H1 (cell line): ENCODE data around the gene TBX18. TPM values are rescaled to one million over a fixed set of nuclear protein-coding genes. Genes with fewer than 3 reads are reported as not detected.

Source experiments
- CTCF ChIA-PET: fragments of 300-600 bp; sonication (Branson Sonifier 250); formaldehyde crosslinking; loops from one replicate; lab custom pipeline; 2021; ENCODE audit not compliant: partially characterized antibody; lab: Charles Lee
- POLR2A ChIA-PET: fragments of 300-600 bp; sonication (Branson Sonifier 250); formaldehyde crosslinking; loops from one replicate; lab custom pipeline; 2021; ENCODE audit warnings: inconsistent platforms; ENCODE audit not compliant: partially characterized antibody; lab: Charles Lee
- DNase-seq, 2 experiments: peaks; one replicate each; pipeline versions ENCODE4 v3.0.0 to v3.0.0-alpha.2; 2010 to 2022; ENCODE audit warnings: low spot score in 2 of 2, low read depth in 1 of 2, mixed read lengths in 1 of 2
- FAIRE-seq: peaks from 2 replicates; lab custom pipeline; 2011; peaks lifted over from hg19 to GRCh38; lab: Jason Lieb, UNC
- H2AFZ ChIP-seq: 2 replicates; pipeline ENCODE4 v1.8.1; 2012; ENCODE audit warnings: low read length, inconsistent platforms
- H2AK5ac ChIP-seq: 2 replicates; pipeline ENCODE4 v1.6.1; 2013; ENCODE audit warnings: low read depth, low read length
- H2BK120ac ChIP-seq: replicated peaks from 2 replicates; pipeline ENCODE3; 2013; ENCODE audit warnings: low read depth, low read length, inconsistent platforms
- H2BK12ac ChIP-seq: 2 replicates; pipeline ENCODE4 v1.6.1; 2013; ENCODE audit warnings: low read depth, low read length
- H2BK15ac ChIP-seq: 2 replicates; pipeline ENCODE4 v1.6.1; 2013; ENCODE audit warnings: low read length
- H2BK20ac ChIP-seq: 2 replicates; pipeline ENCODE4 v1.6.1; 2013; ENCODE audit warnings: low read length
- H2BK5ac ChIP-seq: 2 replicates; pipeline ENCODE4 v1.6.1; 2013; ENCODE audit warnings: low read depth, low read length
- H3K14ac ChIP-seq: 2 replicates; pipeline ENCODE4 v1.6.1; 2013; ENCODE audit warnings: inconsistent platforms; ENCODE audit not compliant: insufficient read length
- H3K18ac ChIP-seq: 2 replicates; pipeline ENCODE4 v1.6.1; 2013; ENCODE audit warnings: low read length; ENCODE audit errors: extremely low read depth
- H3K23ac ChIP-seq: 2 replicates; pipeline ENCODE4 v1.6.1; 2013; ENCODE audit warnings: inconsistent platforms; ENCODE audit not compliant: insufficient read length
- H3K23me2 ChIP-seq: 2 replicates; pipeline ENCODE4 v1.6.1; 2013; ENCODE audit warnings: low read depth, low read length
- H3K27ac ChIP-seq: 2 replicates; pipeline ENCODE4 v1.6.1; 2011; ENCODE audit warnings: low read depth, low read length, inconsistent platforms
- H3K27me3 ChIP-seq, 4 experiments: replicated peaks in 1 of 4; 1 replicate in 1 of 4; 2 replicates in 3 of 4; pipeline versions ENCODE4 v1.6.1 to v1.8.1; 2011 to 2013; ENCODE audit warnings: low read length in 3 of 4, mild to moderate bottlenecking in 3 of 4, inconsistent platforms in 2 of 4, mixed read lengths in 2 of 4, moderate library complexity in 1 of 4; ENCODE audit not compliant: control insufficient read depth in 3 of 4, insufficient read depth in 3 of 4; ENCODE audit errors: extremely low read depth in 1 of 4
- H3K36me3 ChIP-seq, 4 experiments: 2 replicates each; pipeline versions ENCODE4 v1.6.1 to v1.8.1; 2011 to 2013; ENCODE audit warnings: mild to moderate bottlenecking in 4 of 4, low read length in 3 of 4, moderate library complexity in 2 of 4, control low read depth in 1 of 4, inconsistent platforms in 1 of 4; ENCODE audit not compliant: insufficient read depth in 4 of 4, control insufficient read depth in 2 of 4
- H3K4ac ChIP-seq: replicated peaks from 2 replicates; pipeline ENCODE3; 2013; ENCODE audit warnings: low read length, low read depth, mixed read lengths, inconsistent platforms; ENCODE audit not compliant: insufficient read length
- H3K4me1 ChIP-seq, 4 experiments: replicated peaks in 1 of 4; 1 replicate in 1 of 4; 2 replicates in 3 of 4; pipeline versions ENCODE4 v1.6.1 to v1.8.1; 2011 to 2013; ENCODE audit warnings: low read length in 3 of 4, inconsistent platforms in 2 of 4, mixed read lengths in 1 of 4; ENCODE audit not compliant: insufficient read depth in 4 of 4, control insufficient read depth in 3 of 4
- H3K4me2 ChIP-seq, 2 experiments: 2 replicates each; pipeline versions ENCODE4 v1.6.1 to v1.8.1; 2011 to 2013; ENCODE audit warnings: low read depth in 2 of 2, low read length in 2 of 2, control low read depth in 1 of 2, inconsistent platforms in 1 of 2, mild to moderate bottlenecking in 1 of 2; ENCODE audit not compliant: insufficient read depth in 1 of 2
- H3K4me3 ChIP-seq, 4 experiments: fragments of 200-600, 300-600 bp in 1 of 4; sonication (generic), shearing (Covaris generic), sonication (Bioruptor Twin) in 1 of 4; 2 replicates each; pipeline versions ENCODE4 v1.5.1 to v1.8.1; 2011 to 2016; ENCODE audit warnings: low read length in 4 of 4, low read depth in 3 of 4, control low read depth in 2 of 4, inconsistent platforms in 2 of 4, mild to moderate bottlenecking in 2 of 4, mixed read lengths in 1 of 4, moderate library complexity in 1 of 4; ENCODE audit not compliant: insufficient read depth in 2 of 4; ENCODE audit errors: extremely low read depth in 1 of 4
- H3K56ac ChIP-seq: replicated peaks from 2 replicates; pipeline ENCODE3; 2013; ENCODE audit warnings: low read depth, mild to moderate bottlenecking, mixed read lengths, low read length, inconsistent platforms; ENCODE audit not compliant: insufficient read length
- H3K79me1 ChIP-seq: 2 replicates; pipeline ENCODE4 v1.6.1; 2013; ENCODE audit warnings: low read depth, low read length, control low read depth
- H3K79me2 ChIP-seq, 2 experiments: 2 replicates each; pipeline versions ENCODE4 v1.6.1 to v1.8.1; 2012 to 2013; ENCODE audit warnings: low read length in 2 of 2, mild to moderate bottlenecking in 2 of 2, inconsistent platforms in 1 of 2; ENCODE audit not compliant: insufficient read depth in 2 of 2, control insufficient read depth in 1 of 2
- H3K9ac ChIP-seq, 4 experiments: replicated peaks in 1 of 4; 1 replicate in 1 of 4; 2 replicates in 3 of 4; pipeline versions ENCODE4 v1.6.1 to v1.8.1; 2011 to 2013; ENCODE audit warnings: low read depth in 3 of 4, low read length in 3 of 4, control low read depth in 2 of 4, mild to moderate bottlenecking in 2 of 4, moderate library complexity in 2 of 4, inconsistent platforms in 1 of 4; ENCODE audit errors: extremely low read depth in 1 of 4
- H3K9me3 ChIP-seq, 2 experiments: 2 replicates each; pipeline versions ENCODE4 v1.6.1 to v1.8.1; 2012 to 2013; ENCODE audit warnings: mild to moderate bottlenecking in 2 of 2, moderate library complexity in 2 of 2, control low read depth in 1 of 2, inconsistent platforms in 1 of 2, low read depth in 1 of 2, low read length in 1 of 2, mixed read lengths in 1 of 2; ENCODE audit not compliant: insufficient read depth in 2 of 2
- H4K20me1 ChIP-seq, 2 experiments: replicated peaks in 1 of 2; 2 replicates each; pipeline versions ENCODE3 to v1.8.1; 2011 to 2013; ENCODE audit warnings: inconsistent platforms in 2 of 2, low read length in 2 of 2, mild to moderate bottlenecking in 1 of 2; ENCODE audit not compliant: insufficient read depth in 2 of 2, control insufficient read depth in 1 of 2
- H4K5ac ChIP-seq: 2 replicates; pipeline ENCODE4 v1.6.1; 2013; ENCODE audit warnings: low read length, low read depth, mixed read lengths, inconsistent platforms; ENCODE audit not compliant: insufficient read length
- H4K8ac ChIP-seq: 2 replicates; pipeline ENCODE4 v1.8.0; 2013; ENCODE audit warnings: mild to moderate bottlenecking, moderate library complexity, low read length, inconsistent platforms; ENCODE audit not compliant: insufficient read depth; ENCODE audit errors: extremely low read depth
- H4K91ac ChIP-seq: replicated peaks from 2 replicates; pipeline ENCODE3; 2013; ENCODE audit warnings: low read length, mixed read lengths, inconsistent platforms; ENCODE audit not compliant: insufficient read length
- HDAC6 ChIP-seq: IDR thresholded peaks from one replicate; pipeline ENCODE4 v1.7.1; 2012; ENCODE audit warnings: low read depth, mild to moderate bottlenecking, inconsistent platforms, low read length, moderate library complexity
- KDM1A ChIP-seq: fragments of 200-600, 300-600 bp; sonication (generic); IDR thresholded peaks from 2 replicates; pipeline ENCODE4 v1.7.1; 2016; ENCODE audit warnings: mild to moderate bottlenecking, low read length, borderline replicate concordance
- RFX5 ChIP-seq: IDR thresholded peaks from 2 replicates; pipeline ENCODE4 v1.6.1; 2011; ENCODE audit warnings: low read depth, low read length, improper control_type of control experiment, borderline replicate concordance
- WGBS, 2 experiments: shearing (Covaris generic) in 1 of 2; methylation state at CpG; one replicate each; pipeline versions ENCODE4 v1.1.6 to v1.1.7; 2013 to 2015; ENCODE audit warnings: low lambda C conversion rate in 2 of 2, mixed read lengths in 2 of 2, inconsistent platforms in 1 of 2, low coverage in 1 of 2, missing lambda C conversion rate in 1 of 2; ENCODE audit not compliant: insufficient replicate concordance in 2 of 2, insufficient coverage in 1 of 2, insufficient read length in 1 of 2; ENCODE audit errors: extremely low coverage in 1 of 2, missing lambda C conversion rate in 1 of 2; 5-methylcytosine and 5-hydroxymethylcytosine counted together
- polyA plus RNA-seq, 7 experiments: library from polyadenylated mRNA; depleted of rRNA in 3 of 7; stranded (reverse) in 5 of 7; unstranded in 2 of 7; fragments of >200 nt in 5 of 7; fragments of 200-250 nt in 2 of 7; gene quantifications; 1 replicate in 5 of 7; 2 replicates in 1 of 7; 4 replicates in 1 of 7; pipeline versions ENCODE4 v1.2.1 to v1.2.3, GENCODE V29; 2011 to 2013; ENCODE audit warnings: missing spikeins in 2 of 7, mixed read lengths in 2 of 7
- small RNA-seq: library from polyadenylated mRNA; stranded (forward); fragments of <200 nt; extraction: miRNeasy Mini kit (QIAGEN cat#:217004); gene quantifications from one replicate; pipeline ENCODE3, GENCODE V24; 2013; ENCODE audit not compliant: insufficient read depth
- total RNA-seq: library from RNA; stranded (reverse); fragmentation: NEBNext Ultra II Directional; extraction: Animal tissue kit (Norgen Biotek cat#: 25700); gene quantifications from 2 replicates; pipeline ENCODE4 v1.2.1, GENCODE V29; 2021

Gene TBX18
- total and polyA plus RNA-seq, 2 of the 8 experiments (the other 6 are each of a cell fraction or from before 2014, with no cell fraction given), result 0.02 TPM; not detected in 1

DNA sequence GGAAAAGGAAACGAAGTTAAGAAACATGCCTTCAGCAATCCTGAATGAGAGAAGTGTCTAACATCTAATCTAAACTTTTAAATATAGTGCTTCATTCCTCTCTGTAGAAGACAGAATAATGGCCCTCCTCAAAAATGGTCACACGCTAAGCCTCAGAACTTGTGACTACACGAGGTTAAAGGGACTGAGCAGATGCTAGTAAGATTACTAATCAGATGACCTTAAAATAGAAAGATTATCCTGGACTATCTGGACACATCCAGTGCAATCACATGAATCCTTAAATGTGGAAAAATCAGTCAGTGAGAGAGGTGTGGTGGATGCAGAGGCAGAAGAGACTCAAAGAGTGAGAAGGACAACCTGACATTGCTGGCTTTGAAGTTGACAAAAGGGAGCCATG lies 126.1 kb downstream of the TBX18 start:
- Histone ChIP-seq H2BK12ac (no peak overlapping the region), H4K8ac (no peak overlapping the region), H4K5ac (no peak overlapping the region), H3K56ac (no peak overlapping the region), H3K4me1 (no peaks in the 10 kb centered on the region), H3K79me2 (no peaks in the 10 kb centered on the region), H3K4me2 (no peak overlapping the region), H3K36me3 (no peaks in the 10 kb centered on the region), H2BK15ac (no peak overlapping the region), H3K4me3 (no peak overlapping the region), H3K9ac (no peak overlapping the region), H2BK5ac (no peak overlapping the region), H2BK120ac (no peak overlapping the region), H3K23ac (no peak overlapping the region), H2BK20ac (no peak overlapping the region), H3K4ac (no peak overlapping the region), H3K23me2 (no peaks in the 10 kb centered on the region), H3K27ac (no peak overlapping the region), H4K20me1 (no peaks in the 10 kb centered on the region), H2AFZ (no peak overlapping the region), H2AK5ac (no peak overlapping the region), H3K9me3 (no peaks in the 10 kb centered on the region), H3K14ac (no peak overlapping the region), H3K79me1 (no peaks in the 10 kb centered on the region), H3K27me3 (no peaks in the 10 kb centered on the region), H3K18ac (no peak overlapping the region), H4K91ac (no peak overlapping the region)
- no peak for TF ChIP-seq KDM1A
- no peak for TF ChIP-seq HDAC6
- TF ChIP-seq RFX5, result no peak
- ChIA-PET CTCF (no interaction called here), POLR2A (no interaction called here)
- DNase-seq (no peak), FAIRE-seq (no peak)
- WGBS, 2 experiments, result 87% methylated on average over 3 of the region's 3 CpGs; no CpG with 5 or more reads in 1 of the 2 experiments

Small RNA genes within 50 kb of the gene (small RNA-seq; reads per million reads assigned to genes)
- not detected for gene AL590143.1
